ENCODE results near the gene CKMT2. TPM values are rescaled to one million over a fixed set of nuclear protein-coding genes. Genes with fewer than 3 reads are reported as not detected.

The CKMT2 gene
- total RNA-seq, 6 experiments from 2014 or later: not detected

- no peak for DNase-seq
- no peak for TF ChIP-seq CTCF (IDR thresholded peaks at IDR 0.05)
- H3K4me1 Mint-ChIP-seq (ENCODE audit: low read depth): peaks cover 30% of the 10 kb centered on the region
- H3K27ac Mint-ChIP-seq: no peak overlapping the region
- H3K36me3 Mint-ChIP-seq (ENCODE audit: low read depth): peaks cover 20% of the 10 kb centered on the region
- H3K27me3 Mint-ChIP-seq (ENCODE audit: insufficient read depth): peaks cover 3% of the 10 kb centered on the region
- H3K9me3 Mint-ChIP-seq: peaks cover under 1% of the 10 kb centered on the region
- no peak overlapping the region for H3K4me3 Mint-ChIP-seq
Observed at GRCh38 chr5:81297531-81297930, 64.4 kb downstream of the CKMT2 start.

GRCh38 chr5:81300921-81301270, 67.8 kb downstream of the CKMT2 start:
- H3K4me1 Mint-ChIP-seq (ENCODE audit: low read depth): peaks cover 42% of the 10 kb centered on the region
- peak overlapping the region; percentile 96 for H3K27ac Mint-ChIP-seq
- TF ChIP-seq CTCF (IDR thresholded peaks at IDR 0.05): no peak
- peaks cover 13% of the 10 kb centered on the region for H3K36me3 Mint-ChIP-seq (ENCODE audit: low read depth)
- H3K9me3 Mint-ChIP-seq: no peaks in the 10 kb centered on the region
- DNase-seq: no peak
- H3K4me3 Mint-ChIP-seq: peak overlapping the region; percentile 96
- H3K27me3 Mint-ChIP-seq (ENCODE audit: insufficient read depth): peaks cover 3% of the 10 kb centered on the region

GRCh38 chr5:81301271-81302015, 68.3 kb downstream of the CKMT2 start, which contains the start of gene ZCCHC9:
TSS of gene ZCCHC9 (plus strand) at chr5:81301587. CDS start at chr5:81304758, 3,171 bp downstream.
- H3K27ac Mint-ChIP-seq: peak within 1 kb of the TSS; percentile 96

GRCh38 chr5:81302596-81302995, 69.5 kb downstream of the CKMT2 start:
- Mint-ChIP-seq H3K36me3 (ENCODE audit: low read depth) (peaks cover 13% of the 10 kb centered on the region), H3K27ac (peak overlapping the region; percentile 96; the same call in 1 of the 2 replicates)

More at GRCh38 chr5:81301271-81302015, 68.3 kb downstream of the CKMT2 start, which contains the start of gene ZCCHC9:
- Mint-ChIP-seq H3K4me1 (ENCODE audit: low read depth) (peaks cover 42% of the 10 kb centered on the region), H3K36me3 (ENCODE audit: low read depth) (peaks cover 13% of the 10 kb centered on the region), H3K9me3 (no peaks in the 10 kb centered on the region), H3K4me3 (peak within 1 kb of the TSS; percentile 96), H3K27me3 (ENCODE audit: insufficient read depth) (peaks cover 3% of the 10 kb centered on the region)
- peak; percentile 59 for TF ChIP-seq CTCF (IDR thresholded peaks at IDR 0.05)
- peak; percentile 90 for DNase-seq

GRCh38 chr5:81303563-81303962, 70.4 kb downstream of the CKMT2 start:
- Mint-ChIP-seq H3K4me3 (peak overlapping the region; percentile 37), H3K4me1 (ENCODE audit: low read depth) (peaks cover 35% of the 10 kb centered on the region), H3K36me3 (ENCODE audit: low read depth) (peaks cover 11% of the 10 kb centered on the region), H3K27me3 (ENCODE audit: insufficient read depth) (peaks cover 3% of the 10 kb centered on the region), H3K27ac (peak overlapping the region; percentile 51), H3K9me3 (no peaks in the 10 kb centered on the region)
- no peak for TF ChIP-seq CTCF (IDR thresholded peaks at IDR 0.05)
- DNase-seq: peak; percentile 90

More at GRCh38 chr5:81302596-81302995, 69.5 kb downstream of the CKMT2 start:
- Mint-ChIP-seq H3K9me3 (no peaks in the 10 kb centered on the region), H3K27me3 (ENCODE audit: insufficient read depth) (peaks cover 3% of the 10 kb centered on the region), H3K4me1 (ENCODE audit: low read depth) (peaks cover 42% of the 10 kb centered on the region), H3K4me3 (peak overlapping the region; percentile 96)
- DNase-seq: no peak
- no peak for TF ChIP-seq CTCF (IDR thresholded peaks at IDR 0.05)

Measured in HFFc6 (cell line).